Right lobe of liver (tissue), 6 donors: ENCODE data around the gene GRID1. TPM values are rescaled to one million over a fixed set of nuclear protein-coding genes. Genes with fewer than 3 reads are reported as not detected.
A peak's percentile ranks its signal among the peaks of the same experiment; 100 is the strongest.

ENCODE experiments used
- ATAC-seq, 4 donors: fragments of 200-7000 bp; cut with Tn5 transposase; one replicate each; pipeline ENCODE4 v1.9.1; 2020; ENCODE audit warnings: mild to moderate bottlenecking in 4 of 4, moderate library complexity in 4 of 4
- DNase-seq, 3 donors: peaks; one replicate each; pipeline ENCODE4 v3.0.0-alpha.2; 2020
- H3K27ac ChIP-seq, 3 donors: fragments of 200-600 bp; one replicate each; pipeline ENCODE4 v1.8.0; 2022
- H3K27me3 ChIP-seq, 2 donors: fragments of 200-600 bp; one replicate each; pipeline ENCODE4 v1.8.0; 2022
- H3K36me3 ChIP-seq, 4 donors: fragments of 200-600 bp; sonication (generic) in 1 of 4; one replicate each; pipeline versions ENCODE4 v1.5.1 to v1.8.0; 2017 to 2022; ENCODE audit warnings: control low read depth in 1 of 4
- H3K4me1 ChIP-seq, 4 donors: fragments of 200-600 bp; sonication (generic) in 1 of 4; one replicate each; pipeline versions ENCODE4 v1.5.1 to v1.8.0; 2017 to 2022; ENCODE audit warnings: control low read depth in 1 of 4
- H3K4me3 ChIP-seq, 3 donors: fragments of 200-600 bp; one replicate each; pipeline ENCODE4 v1.8.0; 2022
- H3K9me3 ChIP-seq, 4 donors: fragments of 200-600 bp; sonication (generic) in 1 of 4; one replicate each; pipeline versions ENCODE4 v1.5.1 to v1.8.0; 2017 to 2022; ENCODE audit warnings: control low read depth in 1 of 4
- POLR2A ChIP-seq: fragments of 450-650 bp; IDR thresholded peaks from one replicate; pipeline ENCODE4 v1.6.1; 2017; ENCODE audit warnings: antibody characterized with exemption, mild to moderate bottlenecking
- WGBS: methylation state at CpG from one replicate; pipeline ENCODE4 v1.1.6; 2018; ENCODE audit warnings: low coverage, low lambda C conversion rate; ENCODE audit not compliant: insufficient coverage; ENCODE audit errors: missing lambda C conversion rate; 5-methylcytosine and 5-hydroxymethylcytosine counted together
- intact Hi-C, 2 donors: fragments of 100-400 bp; cut with DNase I; formaldehyde crosslinking; loops; one replicate each; pipeline versions ENCODE4 v1.11.2 to v1.14.1; 2022
- total RNA-seq, 6 experiments: library from RNA; depleted of rRNA in 2 of 6; stranded (reverse); fragments of >200 nt in 2 of 6; fragmentation: NEBNext Ultra II Directional in 3 of 6; extraction: Animal tissue kit (Norgen Biotek cat#: 25700) in 3 of 6; gene quantifications; one replicate each; pipeline versions ENCODE4 v1.1.0 to v1.2.4, GENCODE V29; 2016 to 2023
- TF ChIP-seq, protein P1 (sequence below), 4 donors: fragments of 200-600 bp in 3 of 4; fragments of 450-650 bp in 1 of 4; IDR thresholded peaks; one replicate each; pipeline versions ENCODE4 v1.5.1 to v1.8.0; 2016 to 2022; ENCODE audit warnings: antibody characterized with exemption in 4 of 4, mild to moderate bottlenecking in 2 of 4
- donor health status: DM: no; HTN: yes; CAD: no.
- donor health status: DM: no; HTN: no; CAD: no.
- donor health status: DM: no; HTN: no; CAD: no.
- donor health status: DM: no; HTN: yes; CAD: no.
- donor health status: DM: no; HTN: yes; CAD: no.

The GRID1 gene
- total RNA-seq, 6 experiments from 2014 or later: 0.05 to 1.9 (median 0.81) TPM

- Histone ChIP-seq H3K4me1 (no peaks in the 10 kb centered on the region), H3K9me3 (no peaks in the 10 kb centered on the region), H3K27me3 (no peaks in the 10 kb centered on the region), H3K36me3 (no peaks in the 10 kb centered on the region), H3K27ac (no peak overlapping the region), H3K4me3 (no peak overlapping the region)
- peak in 2 of 4 donors; percentile 14 to 21 for ATAC-seq
- 62% methylated on average over 4 of the region's 9 CpGs for WGBS
- no peak for TF ChIP-seq POLR2A
- TF ChIP-seq, protein P1, sequence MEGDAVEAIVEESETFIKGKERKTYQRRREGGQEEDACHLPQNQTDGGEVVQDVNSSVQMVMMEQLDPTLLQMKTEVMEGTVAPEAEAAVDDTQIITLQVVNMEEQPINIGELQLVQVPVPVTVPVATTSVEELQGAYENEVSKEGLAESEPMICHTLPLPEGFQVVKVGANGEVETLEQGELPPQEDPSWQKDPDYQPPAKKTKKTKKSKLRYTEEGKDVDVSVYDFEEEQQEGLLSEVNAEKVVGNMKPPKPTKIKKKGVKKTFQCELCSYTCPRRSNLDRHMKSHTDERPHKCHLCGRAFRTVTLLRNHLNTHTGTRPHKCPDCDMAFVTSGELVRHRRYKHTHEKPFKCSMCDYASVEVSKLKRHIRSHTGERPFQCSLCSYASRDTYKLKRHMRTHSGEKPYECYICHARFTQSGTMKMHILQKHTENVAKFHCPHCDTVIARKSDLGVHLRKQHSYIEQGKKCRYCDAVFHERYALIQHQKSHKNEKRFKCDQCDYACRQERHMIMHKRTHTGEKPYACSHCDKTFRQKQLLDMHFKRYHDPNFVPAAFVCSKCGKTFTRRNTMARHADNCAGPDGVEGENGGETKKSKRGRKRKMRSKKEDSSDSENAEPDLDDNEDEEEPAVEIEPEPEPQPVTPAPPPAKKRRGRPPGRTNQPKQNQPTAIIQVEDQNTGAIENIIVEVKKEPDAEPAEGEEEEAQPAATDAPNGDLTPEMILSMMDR (IDR thresholded peaks at IDR 0.05): no peak
- no peak for DNase-seq
- intact Hi-C loops: no loop called here
Measured at GRCh38 chr10:85927952-85928665, 438.5 kb downstream of the GRID1 start.

GRCh38 chr10:85926986-85927385, 439.6 kb downstream of the GRID1 start:
- Histone ChIP-seq H3K9me3 (no peaks in the 10 kb centered on the region), H3K4me3 (no peak overlapping the region), H3K4me1 (no peaks in the 10 kb centered on the region), H3K27ac (no peak overlapping the region), H3K36me3 (no peaks in the 10 kb centered on the region), H3K27me3 (no peaks in the 10 kb centered on the region)
- WGBS: 43% methylated on average over 3 of the region's 3 CpGs
- no peak for TF ChIP-seq POLR2A
- TF ChIP-seq, protein P1 (IDR thresholded peaks at IDR 0.05): no peak
- intact Hi-C loops: no loop called here
- ATAC-seq (no peak), DNase-seq (no peak)

DNA sequence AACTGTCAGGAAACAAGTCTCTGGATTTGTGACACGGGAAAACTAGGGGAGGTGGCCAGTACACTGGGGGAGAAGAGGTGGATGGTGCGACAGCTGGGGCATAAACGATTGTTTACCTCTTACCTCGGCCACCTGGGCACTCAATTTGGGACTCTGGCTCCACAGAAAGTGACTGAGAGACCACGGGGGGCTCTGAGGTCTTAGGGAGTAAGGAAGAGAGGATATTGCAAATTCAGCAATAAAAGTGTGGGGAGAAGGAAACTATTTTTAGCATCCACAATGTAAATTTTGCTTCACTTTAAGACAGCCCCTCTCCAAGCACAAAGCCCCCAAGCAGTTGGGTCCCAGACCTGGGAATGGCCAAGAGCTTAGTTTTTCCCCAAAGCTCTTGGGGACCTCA, 440.5 kb downstream of the GRID1 start:
- Histone ChIP-seq H3K27me3 (no peaks in the 10 kb centered on the region), H3K9me3 (no peaks in the 10 kb centered on the region), H3K27ac (no peak overlapping the region), H3K4me1 (no peaks in the 10 kb centered on the region), H3K4me3 (no peak overlapping the region), H3K36me3 (no peaks in the 10 kb centered on the region)
- DNase-seq (no peak), ATAC-seq (no peak)
- 72% methylated on average over 2 of the region's 5 CpGs for WGBS
- TF ChIP-seq POLR2A: no peak
- TF ChIP-seq, protein P1 (IDR thresholded peaks at IDR 0.05): no peak
- intact Hi-C loops: no loop called here

DNA sequence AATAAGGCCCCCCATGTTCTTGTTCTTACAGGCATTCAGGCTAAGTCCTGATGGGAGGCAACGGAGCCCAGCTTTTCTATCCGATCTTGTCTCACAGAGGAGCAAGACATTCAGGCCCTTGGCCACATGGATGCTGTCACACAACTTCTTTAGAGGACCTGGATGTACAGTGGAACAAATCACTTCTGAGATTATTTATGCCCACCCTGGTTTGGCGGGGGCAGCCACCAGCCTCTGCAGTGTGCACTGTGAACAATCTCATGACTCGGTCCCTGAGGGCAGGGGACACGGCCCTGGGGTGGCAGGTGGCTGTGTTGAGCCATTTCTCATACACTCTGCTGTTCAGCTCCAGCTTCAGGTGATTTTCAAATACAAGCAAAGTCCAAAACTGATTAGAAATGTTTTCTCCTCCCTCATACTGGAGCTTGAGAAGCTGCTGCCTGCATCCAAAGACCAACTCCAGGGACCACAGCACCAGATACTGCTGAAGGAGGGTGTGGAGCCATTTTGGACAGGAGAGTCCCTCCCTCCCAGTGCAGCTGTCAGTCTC, 441.3 kb downstream of the GRID1 start:
- no peaks in the 10 kb centered on the region for H3K36me3 ChIP-seq
- no peaks in the 10 kb centered on the region for H3K9me3 ChIP-seq
- WGBS: 83% methylated on average over 1 of the region's 5 CpGs
- H3K27ac ChIP-seq: no peak overlapping the region
- no peaks in the 10 kb centered on the region for H3K4me1 ChIP-seq
- no peak for TF ChIP-seq POLR2A
- TF ChIP-seq, protein P1 (IDR thresholded peaks at IDR 0.05): no peak
- DNase-seq (no peak), ATAC-seq (no peak)
- intact Hi-C loops: no loop called here
- H3K27me3 ChIP-seq: no peaks in the 10 kb centered on the region
- no peak overlapping the region for H3K4me3 ChIP-seq
